Measurements from ENCODE around the gene PHLPP1.
"Not testable (repeated sequence)": the region's sequence is repeated elsewhere in the genome, so short reads cannot be mapped to it uniquely, and the experiment has no call there.

Gene PHLPP1

GRCh38 chr18:62776024-62776570, 60.8 kb downstream of the PHLPP1 start:
- DNase-seq: no peak

- DNase-seq: no peak
Observed at GRCh38 chr18:62777814-62778213, 62.5 kb downstream of the PHLPP1 start.

- DNase-seq: peak in 1 of 2 experiments; percentile 22
Observed at GRCh38 chr18:62778976-62779869, 63.9 kb downstream of the PHLPP1 start.

- DNase-seq: no peak
Observed at GRCh38 chr18:62781262-62781661, 65.9 kb downstream of the PHLPP1 start.

GRCh38 chr18:62781893-62782292, 66.6 kb downstream of the PHLPP1 start:
- DNase-seq: no peak

- no peak for DNase-seq
Observed at GRCh38 chr18:62784338-62784965, 69.1 kb downstream of the PHLPP1 start.

- DNase-seq: no peak
Observed at GRCh38 chr18:62784966-62785413, 69.6 kb downstream of the PHLPP1 start.

GRCh38 chr18:62786689-62787088, 71.3 kb downstream of the PHLPP1 start:
- no peak for DNase-seq

GRCh38 chr18:62788111-62788510, 72.8 kb downstream of the PHLPP1 start:
- no peak for DNase-seq

- no peak for DNase-seq
Observed at GRCh38 chr18:62788876-62789275, 73.5 kb downstream of the PHLPP1 start.

GRCh38 chr18:62790871-62791772, 75.8 kb downstream of the PHLPP1 start:
- no peak for DNase-seq

GRCh38 chr18:62792016-62792415, 76.7 kb downstream of the PHLPP1 start:
- DNase-seq: no peak

- no peak for DNase-seq
Observed at GRCh38 chr18:62795813-62796212, 80.5 kb downstream of the PHLPP1 start.

GRCh38 chr18:62796216-62796621, 80.9 kb downstream of the PHLPP1 start:
- no peak for DNase-seq

GRCh38 chr18:62797329-62797728, 82.0 kb downstream of the PHLPP1 start:
- DNase-seq: no peak

GRCh38 chr18:62799977-62800376, 84.6 kb downstream of the PHLPP1 start:
- DNase-seq: no peak

- no peak for DNase-seq
Observed at GRCh38 chr18:62802523-62802922, 87.2 kb downstream of the PHLPP1 start.

- DNase-seq: no peak
Observed at GRCh38 chr18:62807396-62807795, 92.1 kb downstream of the PHLPP1 start.

GRCh38 chr18:62808123-62808522, 92.8 kb downstream of the PHLPP1 start:
- no peak for DNase-seq

GRCh38 chr18:62809445-62809844, 94.1 kb downstream of the PHLPP1 start:
- not testable (repeated sequence) for DNase-seq

- no peak for DNase-seq
Observed at GRCh38 chr18:62809900-62810299, 94.6 kb downstream of the PHLPP1 start.

- no peak for DNase-seq
Observed at GRCh38 chr18:62810682-62811081, 95.3 kb downstream of the PHLPP1 start.

GRCh38 chr18:62811674-62812073, 96.3 kb downstream of the PHLPP1 start:
- DNase-seq: no peak

Data from NCI-H524 (cell line).